DND-41 (cell line): ENCODE results near the gene RPTN.
"Not testable (repeated sequence)": the region's sequence is repeated elsewhere in the genome, so short reads cannot be mapped to it uniquely, and the experiment has no call there.

ENCODE experiments used
- CTCF ChIP-seq: IDR thresholded peaks from 2 replicates; pipeline ENCODE4 v1.5.1; 2012; ENCODE audit warnings: borderline replicate concordance, low read length, moderate library complexity, mild to moderate bottlenecking; ENCODE audit not compliant: poor library complexity, severe bottlenecking; ENCODE audit errors: extremely low read depth
- EZH2 ChIP-seq: IDR thresholded peaks from 3 replicates; pipeline ENCODE4 v1.6.1; 2012; ENCODE audit warnings: borderline replicate concordance, low read depth, mild to moderate bottlenecking, moderate library complexity, low read length, inconsistent platforms; ENCODE audit not compliant: severe bottlenecking

- not testable (repeated sequence) for TF ChIP-seq EZH2, CTCF
These were observed 14.3 kb downstream of the RPTN start for GRCh38 chr1:152144674-152145183.
